Stimulated activated CD8-positive, alpha-beta memory T cell treated with anti-CD3 and anti-CD28 coated beads, Interleukin-12 subunit alpha, Interleukin-12 subunit beta, amount 100 ng/mL, for 24 hours (primary cell): ENCODE measurements around the gene EXOSC3.
"Not testable (repeated sequence)": the region's sequence is repeated elsewhere in the genome, so short reads cannot be mapped to it uniquely, and the experiment has no call there.

Source experiments
- DNase-seq: peaks from one replicate; pipeline ENCODE4 v3.0.0-alpha.2; 2020; ENCODE audit errors: extremely low read depth

The EXOSC3 gene

DNA sequence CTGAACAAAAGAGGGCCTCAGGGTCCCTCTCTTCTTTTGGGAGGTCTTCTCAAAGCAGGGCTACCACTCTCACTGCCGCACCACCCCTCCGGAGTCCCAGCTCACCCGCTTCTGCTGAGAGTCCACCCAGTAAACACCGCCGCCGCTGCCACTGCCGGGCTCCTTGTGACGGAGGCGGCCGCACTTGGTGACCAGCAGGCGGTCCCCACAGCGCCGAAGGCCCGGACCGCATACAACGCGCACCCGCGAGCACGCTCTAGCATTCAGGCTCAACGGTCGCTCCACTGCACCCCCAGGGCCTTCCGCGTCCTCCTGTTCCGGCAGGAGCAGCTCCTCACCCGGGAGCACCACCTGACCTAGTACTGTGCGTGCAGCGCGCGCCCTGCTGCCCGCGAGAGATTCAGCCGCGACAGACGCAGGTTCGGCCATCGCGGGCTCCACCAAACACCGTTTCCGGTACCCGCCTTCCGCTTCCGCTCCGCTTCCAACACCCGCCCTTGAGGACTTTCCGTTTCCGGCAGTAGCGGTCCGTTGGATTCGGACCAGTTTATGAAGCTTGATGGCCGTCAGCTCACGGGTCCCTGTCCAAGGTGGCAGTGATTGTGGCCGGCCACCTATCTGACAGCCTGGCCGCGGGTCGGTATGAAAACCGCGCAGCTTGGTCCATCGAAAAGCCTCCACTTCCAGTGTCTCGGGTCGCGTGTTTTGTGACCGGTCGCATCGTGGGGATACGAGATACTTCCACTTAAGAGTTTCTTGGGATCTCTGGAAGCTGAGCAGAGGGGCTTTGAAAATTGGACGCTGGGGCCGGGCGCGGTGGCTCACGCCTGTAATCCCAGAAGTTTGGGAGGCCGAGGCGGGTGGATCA is at the start of gene EXOSC3:
TSS of gene EXOSC3 (minus strand) at position 449 of the 868 bp plus-strand sequence. CDS start at position 429, 20 bp downstream.
- DNase-seq, result peak; percentile 74

DNA sequence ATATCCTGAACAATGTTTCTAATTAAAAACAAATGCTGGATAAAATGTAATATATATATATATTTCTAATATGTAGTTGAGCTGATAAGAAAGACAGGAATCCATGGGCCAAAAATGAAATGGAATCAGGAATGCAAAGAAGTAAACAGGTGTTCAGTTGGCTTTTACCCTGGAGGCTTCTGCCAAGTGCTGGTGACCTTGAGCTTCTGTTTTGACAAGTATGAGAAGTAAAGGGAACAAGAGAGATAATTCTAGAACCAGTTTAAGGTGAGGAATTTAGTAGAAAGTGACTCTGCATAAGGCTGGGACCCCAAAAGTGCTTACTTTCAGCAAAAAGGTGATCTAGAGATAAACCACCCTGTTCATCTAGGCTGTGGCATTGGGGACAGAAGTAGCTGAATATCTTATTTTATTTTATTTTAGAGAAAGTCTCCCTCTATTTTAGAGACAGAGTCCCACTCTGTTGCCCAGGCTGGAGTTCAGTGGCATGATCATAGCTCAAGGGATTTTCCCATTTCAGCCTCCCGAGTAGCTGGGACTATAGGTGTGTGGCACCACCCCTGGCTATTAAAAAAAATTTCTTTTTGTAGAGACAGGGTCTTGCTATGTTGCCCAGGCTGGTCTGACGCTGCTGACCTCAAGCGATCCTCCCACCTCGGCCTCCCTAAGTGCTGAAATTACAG is 42.8 kb upstream of the EXOSC3 start:
- no peak for DNase-seq

- not testable (repeated sequence) for DNase-seq
Observed at GRCh38 chr9:37825174-37825573, 40.3 kb upstream of the EXOSC3 start.

DNA sequence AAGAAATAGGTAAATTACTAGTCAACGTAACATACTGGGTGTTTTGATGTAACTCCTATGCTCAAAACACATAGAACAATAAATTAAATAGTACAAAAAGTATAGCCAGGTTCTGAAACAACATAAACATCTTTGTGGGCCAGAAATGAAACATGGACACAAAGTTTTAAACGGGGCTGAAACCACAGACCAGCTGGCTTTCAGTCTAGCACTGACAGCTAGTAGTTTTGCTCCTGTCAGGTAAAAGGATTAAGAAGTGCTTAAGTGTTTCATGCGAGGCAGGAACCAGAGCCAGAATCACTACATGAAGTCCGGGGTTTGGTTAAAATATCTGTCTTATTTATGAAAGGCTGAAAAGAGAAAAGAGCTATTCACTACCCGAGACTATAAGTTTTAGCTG is 35.3 kb upstream of the EXOSC3 start:
- no peak for DNase-seq

- no peak for DNase-seq
Observed at GRCh38 chr9:37818849-37819248, 34.0 kb upstream of the EXOSC3 start.

DNA sequence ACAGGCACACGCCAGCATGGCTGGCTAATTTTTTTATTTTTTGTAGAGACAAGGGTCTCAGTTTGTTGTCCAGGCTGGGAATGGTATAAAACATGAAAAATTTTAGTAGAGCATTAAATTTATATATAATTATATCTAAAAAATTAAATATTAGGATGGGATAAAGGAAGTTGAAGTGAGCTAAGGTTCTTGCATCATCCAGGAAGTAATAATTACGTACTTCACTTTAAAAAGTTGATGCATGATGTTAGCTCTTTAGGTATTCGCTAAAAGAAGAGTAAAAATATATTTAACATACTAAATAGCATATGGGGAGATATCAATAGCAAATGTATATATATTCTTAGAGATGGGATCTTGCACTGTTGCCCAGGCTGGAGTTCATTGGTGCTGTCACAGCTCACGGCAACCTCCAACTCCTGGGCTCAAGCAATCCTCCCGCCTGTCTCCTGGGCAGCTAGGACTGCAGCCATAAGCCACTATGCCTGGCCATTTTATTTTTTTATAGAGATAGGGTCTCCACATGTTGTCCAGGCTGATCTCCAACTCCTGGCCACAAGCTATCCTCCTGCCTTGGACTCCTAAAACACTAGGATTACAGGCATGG is 28.0 kb upstream of the EXOSC3 start:
- DNase-seq, result no peak

- DNase-seq, result no peak
Observed at GRCh38 chr9:37811906-37812476, 27.1 kb upstream of the EXOSC3 start.

- DNase-seq, result not testable (repeated sequence)
Observed at GRCh38 chr9:37809676-37810075, 24.8 kb upstream of the EXOSC3 start.

DNA sequence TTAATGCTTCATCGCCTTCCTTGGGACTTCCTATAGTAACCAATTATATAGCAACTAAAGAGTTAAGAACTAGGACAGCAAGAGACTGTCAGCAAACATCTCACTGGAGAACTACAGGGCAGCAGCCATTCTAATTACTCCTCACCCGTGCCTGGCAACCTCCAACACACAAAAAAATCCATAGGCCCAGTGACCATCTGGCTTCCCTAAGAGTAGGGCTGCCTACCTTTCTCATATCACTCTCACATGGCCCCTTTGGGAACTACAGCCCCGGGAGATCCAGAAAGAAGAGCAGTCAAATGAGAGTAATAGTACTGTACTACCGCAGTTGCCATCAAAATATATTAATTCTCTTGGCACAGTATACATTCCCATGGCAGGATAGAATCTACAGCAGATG is 21.4 kb upstream of the EXOSC3 start:
- no peak for DNase-seq

DNA sequence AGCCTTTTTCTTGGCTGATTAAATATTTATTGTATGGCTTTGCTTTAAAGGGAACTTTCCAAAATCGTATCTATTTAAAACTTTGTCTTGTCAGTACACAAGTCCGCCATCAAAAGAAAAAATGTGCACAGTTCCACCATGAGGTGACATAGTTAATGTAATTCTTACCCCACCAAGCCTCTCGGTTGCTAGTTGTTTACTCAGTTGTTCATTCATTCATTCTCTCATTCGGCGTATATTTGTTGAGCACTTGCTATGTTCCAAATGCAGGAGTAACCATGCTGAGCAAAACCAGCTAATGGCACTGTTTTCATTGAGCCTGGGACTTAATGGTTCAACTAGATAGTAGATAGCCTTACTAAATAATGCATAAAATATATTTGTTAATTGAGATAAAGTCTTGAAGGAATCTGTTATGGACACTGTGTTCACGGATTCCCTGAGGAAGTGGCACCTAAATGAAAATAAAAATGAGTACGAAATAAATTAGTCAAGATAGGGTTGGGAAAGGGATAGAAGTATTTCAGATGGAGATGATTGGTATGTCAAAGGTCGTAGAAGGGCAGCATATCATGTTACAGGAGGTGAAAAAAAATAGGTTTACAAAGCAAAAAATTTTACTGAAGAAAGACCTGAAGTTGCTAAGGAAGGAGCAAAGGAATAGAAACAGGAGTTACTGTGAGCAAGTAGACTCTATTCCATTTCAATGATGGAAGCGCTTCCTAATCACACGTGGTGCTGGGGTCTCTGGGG is 17.3 kb upstream of the EXOSC3 start:
- no peak for DNase-seq

DNA sequence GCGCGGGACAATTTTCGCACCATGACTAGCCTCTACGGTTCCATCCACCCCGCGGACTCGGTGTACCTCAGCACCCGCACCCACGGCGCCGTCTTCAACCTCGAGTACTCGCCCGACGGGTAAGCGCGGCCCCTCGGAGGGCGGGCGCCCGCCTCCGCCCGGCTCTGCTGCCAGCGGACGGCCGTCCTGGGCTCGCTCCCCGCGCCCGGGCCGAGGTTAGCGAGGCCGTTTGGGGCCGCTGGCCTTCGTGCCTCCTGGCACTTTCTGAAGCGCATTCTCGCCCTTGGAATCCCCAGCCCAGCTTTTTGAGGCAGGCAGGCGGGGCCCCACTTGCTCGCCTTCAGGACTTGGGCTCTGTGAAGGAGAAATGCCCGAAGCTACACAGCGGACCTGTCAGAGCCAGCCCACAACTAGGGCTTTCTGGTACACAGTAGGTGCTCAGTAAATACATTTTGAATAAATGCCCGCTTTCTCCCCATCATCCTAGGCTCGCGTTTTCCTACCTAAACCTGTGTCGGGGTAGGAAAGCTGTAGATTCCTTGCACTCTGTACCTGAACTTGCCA is 16.5 kb upstream of the EXOSC3 start:
- no peak for DNase-seq

- peak; percentile 70 for DNase-seq
Observed at GRCh38 chr9:37800631-37801286, 15.9 kb upstream of the EXOSC3 start, which contains the start of gene DCAF10. TSS of gene DCAF10 (plus strand) at chr9:37800797. CDS start at chr9:37800867, 70 bp downstream.

- DNase-seq, result no peak
Observed at GRCh38 chr9:37798677-37799076, 13.8 kb upstream of the EXOSC3 start.

GRCh38 chr9:37796232-37796631 is 11.4 kb upstream of the EXOSC3 start:
- no peak for DNase-seq

GRCh38 chr9:37792122-37792521 is 7.3 kb upstream of the EXOSC3 start:
- no peak for DNase-seq

- no peak for DNase-seq
Observed at GRCh38 chr9:37790096-37790495, 5.2 kb upstream of the EXOSC3 start.

DNA sequence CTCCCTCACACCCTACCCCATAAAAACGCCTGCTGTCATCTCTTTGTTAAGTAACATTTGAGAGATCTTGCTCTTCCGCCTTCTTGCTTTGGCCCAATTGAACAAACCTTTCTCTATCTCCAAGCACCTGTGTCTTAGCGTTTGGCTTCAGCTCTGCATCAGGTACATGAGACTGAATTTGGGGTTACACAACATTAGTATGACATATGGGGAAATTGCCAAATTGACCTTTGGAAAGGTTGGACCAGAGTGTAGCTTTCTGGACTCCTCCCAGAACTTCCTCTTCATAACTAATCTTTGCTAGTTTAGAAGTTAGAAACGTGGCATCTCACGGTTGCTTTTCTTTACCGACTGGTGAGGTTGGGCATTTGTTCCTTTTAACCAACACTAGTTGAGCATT is 3.5 kb upstream of the EXOSC3 start:
- DNase-seq, result no peak

GRCh38 chr9:37787059-37787458 is 2.2 kb upstream of the EXOSC3 start:
- DNase-seq, result no peak

- no peak for DNase-seq
Observed at GRCh38 chr9:37784291-37784615, 611 bp downstream of the EXOSC3 start.

GRCh38 chr9:37778534-37778933 is 6.3 kb downstream of the EXOSC3 start:
- no peak for DNase-seq

DNA sequence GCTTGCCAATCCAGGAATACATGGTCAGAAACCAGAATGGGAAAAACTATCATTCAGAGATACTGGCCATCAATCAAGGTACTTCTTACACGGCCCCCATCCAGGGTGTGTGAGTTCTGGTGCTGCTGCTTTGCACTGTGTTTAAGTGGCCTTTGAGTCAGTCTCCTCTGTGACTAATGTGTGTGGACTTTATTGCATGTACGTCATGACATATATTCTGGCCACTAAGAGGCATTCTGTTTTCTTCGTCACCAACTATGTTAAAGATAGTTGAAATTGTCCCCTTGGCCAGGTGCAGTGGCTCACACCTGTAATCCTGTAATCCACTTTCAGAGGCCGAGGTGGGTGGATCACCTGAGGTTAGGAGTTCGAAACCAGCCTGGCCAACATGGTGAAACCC is 8.5 kb downstream of the EXOSC3 start:
- no peak for DNase-seq
